ENCODE data around the gene TOB2.
"Not testable (repeated sequence)": the region's sequence is repeated elsewhere in the genome, so short reads cannot be mapped to it uniquely, and the experiment has no call there.

TOB2 gene

DNA sequence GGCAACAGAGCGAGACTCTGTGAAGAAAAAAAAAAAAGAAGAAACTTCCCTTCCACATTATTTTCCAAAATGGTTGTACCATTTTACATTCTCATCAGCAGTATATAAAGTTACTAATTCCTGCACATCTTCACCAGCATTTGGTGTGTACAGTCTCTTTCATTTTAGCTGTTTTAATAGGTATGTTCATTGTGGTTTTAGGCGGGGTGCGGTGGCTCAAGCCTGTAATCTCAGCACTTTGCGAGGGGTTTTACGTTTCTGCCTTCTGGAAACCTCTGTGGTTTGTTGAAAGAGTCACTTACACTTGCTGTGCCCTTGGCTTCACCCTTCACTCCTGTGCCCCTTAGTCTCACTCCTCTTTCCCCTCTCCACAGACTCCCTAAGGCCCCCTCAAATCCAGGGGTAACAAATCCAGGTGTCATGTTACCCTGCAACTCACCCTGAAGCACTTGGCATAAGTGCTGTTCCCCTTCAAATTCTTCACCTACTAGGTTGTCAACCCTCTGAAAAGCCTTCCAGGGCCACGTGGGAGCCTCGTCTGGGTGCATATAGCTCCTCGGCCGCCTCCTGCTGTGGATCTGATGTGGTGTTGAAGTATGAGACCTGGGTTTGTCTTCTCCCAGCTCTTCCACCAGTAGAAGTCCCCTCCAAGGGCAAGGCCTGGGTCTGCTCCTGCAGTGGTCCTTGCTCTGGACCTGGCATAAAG lies 20.8 kb downstream of the TOB2 start:
- no peak for DNase-seq

DNA sequence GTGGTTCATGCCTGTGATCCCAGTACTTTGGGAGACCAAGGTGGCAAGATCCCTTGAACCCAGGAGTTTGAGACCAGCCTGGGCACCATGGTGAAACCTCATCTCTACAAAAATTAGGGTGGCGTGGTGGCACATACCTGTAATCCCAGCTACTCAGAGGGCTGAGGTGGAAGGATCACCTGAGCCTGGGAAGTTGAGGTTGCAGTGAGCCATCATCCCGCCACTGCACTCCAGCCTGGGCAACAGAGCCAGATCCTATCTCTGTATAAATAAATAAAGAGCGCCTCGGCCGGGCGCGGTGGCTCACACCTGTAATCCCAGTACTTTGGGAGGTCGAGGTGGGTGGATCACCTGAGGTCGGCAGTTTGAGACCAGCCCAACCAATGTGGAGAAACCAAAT lies 27.9 kb downstream of the TOB2 start:
- DNase-seq: no peak

DNA sequence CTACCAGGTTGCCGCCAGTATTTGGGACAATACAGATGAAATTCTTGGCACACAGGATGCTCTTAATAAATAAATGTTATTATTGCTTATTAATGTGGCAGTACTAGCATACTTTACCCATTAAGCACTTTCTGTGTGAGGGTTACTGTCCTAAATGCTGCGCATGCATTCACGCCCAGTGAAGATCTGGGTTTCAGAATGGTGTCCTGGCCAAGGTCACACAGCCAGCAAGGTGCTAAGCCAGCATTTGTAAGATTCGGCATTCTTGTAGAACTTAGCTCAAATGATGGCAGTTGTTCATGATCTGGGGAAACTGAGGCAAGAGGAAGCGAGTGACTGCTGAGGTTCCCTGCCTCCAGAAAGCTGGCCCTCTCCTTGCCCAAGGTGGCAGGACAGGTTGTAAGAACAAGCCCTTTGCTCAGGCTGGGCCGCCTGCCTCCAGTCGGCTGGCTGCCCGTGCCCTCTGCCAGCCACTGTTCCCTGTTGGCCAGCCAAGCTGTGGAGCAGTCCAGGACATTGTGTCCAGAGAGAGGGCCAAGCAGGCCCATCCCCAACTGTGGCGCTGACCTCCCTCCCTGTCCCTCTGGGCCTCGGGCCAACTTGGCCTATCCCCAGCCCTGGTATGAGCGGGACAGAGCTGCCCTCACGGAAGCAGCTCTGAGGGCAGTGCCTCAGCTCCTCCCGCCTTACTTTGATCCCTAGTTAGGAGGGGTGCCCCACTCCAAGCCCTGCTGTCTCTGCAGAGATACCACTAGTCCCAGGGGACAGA lies 28.8 kb downstream of the TOB2 start:
- DNase-seq: no peak

DNA sequence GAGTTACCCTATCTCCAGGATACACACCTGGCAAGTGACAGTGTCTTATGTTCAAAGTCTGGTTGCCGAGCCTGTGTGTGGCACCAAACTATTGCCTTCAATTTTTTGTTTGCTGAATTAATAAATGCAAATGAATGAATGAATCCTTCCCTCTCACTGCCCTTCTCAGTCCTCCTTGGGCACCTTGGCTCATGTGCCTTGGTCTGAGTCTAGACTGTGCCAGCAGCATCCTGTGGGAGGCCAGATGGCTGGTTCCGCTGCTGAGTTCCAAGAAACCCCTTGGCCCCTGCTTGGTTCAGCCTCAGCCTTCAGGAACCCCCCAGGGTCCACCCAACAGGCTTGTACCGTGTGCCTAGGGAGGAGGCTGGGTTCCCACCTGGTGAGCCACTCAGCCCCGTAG lies 31.0 kb downstream of the TOB2 start:
- DNase-seq: no peak

DNA sequence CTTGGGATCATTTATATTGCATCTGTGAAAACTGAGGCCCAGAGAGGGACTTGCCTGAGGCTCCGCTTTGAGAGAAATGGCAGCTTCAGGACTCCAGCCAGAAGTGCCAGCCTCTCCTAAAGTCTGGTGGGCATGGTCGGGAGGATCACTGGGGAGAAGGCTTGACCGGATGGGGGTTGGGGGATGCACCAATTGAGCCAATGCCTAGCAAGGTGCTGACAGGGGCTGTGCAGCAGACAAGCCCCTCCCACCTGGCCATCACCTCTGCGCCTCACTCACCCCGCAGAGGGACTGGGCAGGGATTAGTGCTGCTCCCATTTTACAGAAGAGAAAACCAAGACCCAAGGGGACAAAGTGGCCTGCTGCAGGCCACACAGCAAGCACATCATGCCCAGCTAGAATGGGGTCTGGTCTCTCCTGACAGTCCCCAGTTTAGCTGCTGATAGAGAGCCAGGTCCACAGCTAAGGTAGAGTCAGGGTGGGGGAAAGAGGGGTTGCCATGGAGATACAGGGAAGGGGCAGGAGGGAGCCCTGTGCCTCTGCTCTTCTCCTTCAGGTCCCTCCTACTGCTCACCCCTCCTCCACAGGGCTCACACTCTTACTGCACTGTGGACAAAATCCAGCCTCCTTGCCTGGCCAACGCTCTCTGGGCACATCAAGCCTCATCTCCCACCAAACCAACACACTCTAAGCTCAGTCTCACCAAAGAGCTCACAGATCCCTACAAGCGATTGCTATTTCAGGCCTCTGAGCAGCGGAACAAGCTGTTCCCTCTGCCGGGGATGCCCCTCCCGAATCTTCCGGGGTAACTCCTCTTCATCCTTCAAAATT lies 35.4 kb downstream of the TOB2 start:
- no peak for DNase-seq

DNA sequence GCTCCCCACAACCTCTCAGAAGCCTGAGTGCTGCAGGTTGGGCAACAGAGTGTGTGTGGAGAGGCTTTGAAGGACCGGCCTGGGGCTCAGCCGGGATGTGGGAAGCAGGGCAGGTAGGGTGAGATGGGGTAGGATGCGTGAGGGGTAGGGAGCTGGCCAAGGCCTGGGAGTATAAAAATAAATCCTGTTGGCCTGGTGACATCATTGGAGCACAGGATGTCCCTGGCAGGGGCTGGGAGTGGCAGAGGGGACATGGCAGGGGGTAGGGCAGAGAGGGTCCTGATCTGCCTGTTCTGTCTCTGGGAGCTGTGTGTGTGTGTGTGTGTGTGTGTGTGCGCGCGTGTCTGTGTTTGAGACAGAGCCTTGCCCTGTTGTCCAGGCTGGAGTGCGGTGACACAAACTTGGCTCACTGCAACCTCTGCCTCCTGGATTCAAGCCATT lies 36.3 kb downstream of the TOB2 start:
- no peak for DNase-seq

DNA sequence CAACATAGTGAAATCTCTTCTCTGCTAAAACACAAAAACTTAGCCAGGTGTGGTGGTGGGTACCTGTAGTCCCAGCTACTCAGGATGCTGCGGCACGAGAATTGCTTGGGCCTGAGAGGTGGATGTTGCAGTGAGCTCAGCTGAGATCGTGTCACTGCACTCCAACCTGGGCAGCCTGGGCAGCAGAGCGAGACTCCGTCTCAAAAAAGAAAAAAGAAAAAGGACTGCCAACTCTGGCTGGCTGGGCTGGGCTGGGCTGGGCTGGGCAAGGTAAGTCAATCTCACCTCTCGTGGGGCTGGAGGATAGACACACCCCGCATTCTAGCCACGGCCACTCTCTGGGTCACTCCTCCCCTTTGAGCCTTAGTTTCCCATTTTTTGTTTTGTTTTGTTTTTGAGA lies 37.9 kb downstream of the TOB2 start:
- DNase-seq: no peak

DNA sequence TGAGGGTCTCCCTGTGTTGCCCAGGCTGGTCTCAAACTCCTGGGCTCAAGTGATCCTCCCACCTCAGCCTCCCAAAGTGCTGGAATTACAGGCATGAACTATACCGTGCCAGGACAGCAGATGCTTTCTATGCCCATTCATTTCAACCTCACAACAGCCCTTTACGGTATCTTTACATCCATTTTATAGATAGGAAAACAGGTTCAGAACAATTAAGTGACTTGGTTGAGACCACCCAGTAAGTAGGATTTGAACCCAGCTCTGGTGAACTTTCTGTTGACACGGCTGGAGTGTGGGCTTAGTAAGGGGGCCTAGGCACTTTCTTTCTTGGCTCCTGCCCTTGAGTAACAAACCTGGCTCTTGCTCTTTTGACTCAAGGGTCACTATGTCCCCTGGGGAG lies 39.2 kb downstream of the TOB2 start:
- DNase-seq: no peak

DNA sequence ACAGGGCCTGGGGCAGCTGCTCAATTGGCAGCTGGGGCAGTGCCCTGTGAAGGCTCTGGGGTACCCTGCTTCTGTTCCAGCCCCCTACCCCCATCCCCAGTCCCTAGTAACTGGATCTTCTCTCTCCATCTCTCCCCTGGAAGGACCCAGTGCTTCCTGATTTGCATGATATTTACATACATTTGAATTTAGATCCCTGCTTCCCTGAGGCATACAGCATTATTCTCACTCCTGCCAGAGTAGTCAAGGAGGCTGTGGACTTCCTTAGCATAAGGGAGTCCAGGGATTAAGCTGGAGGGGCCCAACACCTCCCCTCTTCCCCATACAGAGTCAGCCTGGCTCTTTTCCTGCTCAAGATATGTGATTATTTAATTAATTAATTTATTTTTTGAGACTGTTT lies 40.2 kb downstream of the TOB2 start:
- no peak for DNase-seq

DNA sequence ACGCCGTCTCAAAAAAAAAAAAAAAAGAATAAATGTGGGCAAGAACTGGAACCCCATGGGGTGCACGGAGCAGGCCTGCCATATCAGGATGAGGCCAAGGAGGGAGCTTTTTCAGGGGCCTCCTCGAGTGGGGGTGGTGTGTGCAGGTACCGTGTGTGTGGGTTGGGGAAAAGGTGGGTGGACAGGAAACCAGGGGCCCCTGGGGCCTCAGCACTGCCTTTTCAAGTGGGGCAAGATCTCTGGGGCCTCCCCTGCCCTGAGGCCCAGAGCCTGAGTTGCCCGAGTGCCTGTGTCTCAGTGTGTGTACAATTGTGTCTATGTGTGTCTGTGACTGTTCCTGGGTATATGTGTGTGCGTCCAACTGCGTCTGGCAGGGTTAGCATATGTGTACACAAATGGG lies 41.0 kb downstream of the TOB2 start:
- no peak for DNase-seq

DNA sequence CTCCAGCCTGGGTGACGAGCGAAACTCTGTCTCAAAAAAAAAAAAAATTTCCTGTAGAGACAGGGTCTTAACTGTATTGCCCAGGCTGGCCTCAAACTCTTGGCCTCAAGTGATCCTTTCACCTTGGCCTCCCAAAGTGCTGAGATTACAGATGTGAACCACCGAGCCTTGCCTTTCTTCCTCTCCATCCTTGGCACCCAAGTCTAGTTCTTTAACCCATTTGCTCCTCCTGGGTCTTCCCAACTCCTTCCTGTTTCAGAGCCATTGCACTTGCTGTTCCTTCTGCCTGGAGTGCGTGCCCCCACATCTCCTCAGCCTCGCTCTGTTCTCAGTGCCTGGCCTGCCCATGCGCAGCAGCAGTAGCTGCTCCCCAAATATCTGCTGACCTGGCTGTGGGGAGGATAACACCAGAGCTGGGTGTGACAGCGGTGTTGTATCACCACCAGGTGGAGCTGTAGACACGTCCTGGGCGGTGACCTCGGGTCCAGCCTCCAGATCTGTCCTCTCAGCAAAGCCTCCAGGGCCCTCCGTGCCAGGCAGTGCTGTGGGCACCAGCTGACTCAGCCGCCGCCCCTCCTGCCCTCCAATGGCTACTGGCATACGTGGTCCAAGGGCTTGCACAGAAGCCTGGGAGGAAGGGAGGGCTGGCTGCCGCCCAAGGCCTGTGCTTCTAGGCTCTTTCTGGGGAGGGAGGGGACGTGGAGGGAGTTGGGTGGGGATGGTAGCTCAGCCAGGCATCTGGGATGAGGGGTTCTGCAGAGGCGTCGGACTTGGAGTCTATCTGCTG lies 42.9 kb downstream of the TOB2 start:
- DNase-seq: peak; percentile 81

DNA sequence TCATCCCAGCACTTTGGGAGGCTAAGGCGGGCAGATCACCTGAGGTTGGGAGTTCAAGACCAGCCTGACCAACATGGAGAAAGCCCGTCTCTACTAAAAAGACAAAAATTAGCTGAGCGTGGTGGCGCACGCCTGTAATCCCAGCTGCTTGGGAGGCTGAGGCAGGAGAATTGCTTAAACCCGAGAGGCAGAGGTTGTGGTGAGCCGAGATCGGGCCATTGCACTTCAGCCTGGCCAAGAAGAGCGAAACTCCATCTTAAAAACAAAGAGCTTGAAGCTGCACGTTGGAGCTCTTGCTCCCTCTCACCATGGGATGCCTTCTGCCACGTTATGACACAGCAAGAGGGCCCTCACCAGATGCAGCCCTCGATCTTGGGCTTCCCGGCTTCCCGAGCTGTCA lies 43.8 kb downstream of the TOB2 start:
- not testable (repeated sequence) for DNase-seq

DNA sequence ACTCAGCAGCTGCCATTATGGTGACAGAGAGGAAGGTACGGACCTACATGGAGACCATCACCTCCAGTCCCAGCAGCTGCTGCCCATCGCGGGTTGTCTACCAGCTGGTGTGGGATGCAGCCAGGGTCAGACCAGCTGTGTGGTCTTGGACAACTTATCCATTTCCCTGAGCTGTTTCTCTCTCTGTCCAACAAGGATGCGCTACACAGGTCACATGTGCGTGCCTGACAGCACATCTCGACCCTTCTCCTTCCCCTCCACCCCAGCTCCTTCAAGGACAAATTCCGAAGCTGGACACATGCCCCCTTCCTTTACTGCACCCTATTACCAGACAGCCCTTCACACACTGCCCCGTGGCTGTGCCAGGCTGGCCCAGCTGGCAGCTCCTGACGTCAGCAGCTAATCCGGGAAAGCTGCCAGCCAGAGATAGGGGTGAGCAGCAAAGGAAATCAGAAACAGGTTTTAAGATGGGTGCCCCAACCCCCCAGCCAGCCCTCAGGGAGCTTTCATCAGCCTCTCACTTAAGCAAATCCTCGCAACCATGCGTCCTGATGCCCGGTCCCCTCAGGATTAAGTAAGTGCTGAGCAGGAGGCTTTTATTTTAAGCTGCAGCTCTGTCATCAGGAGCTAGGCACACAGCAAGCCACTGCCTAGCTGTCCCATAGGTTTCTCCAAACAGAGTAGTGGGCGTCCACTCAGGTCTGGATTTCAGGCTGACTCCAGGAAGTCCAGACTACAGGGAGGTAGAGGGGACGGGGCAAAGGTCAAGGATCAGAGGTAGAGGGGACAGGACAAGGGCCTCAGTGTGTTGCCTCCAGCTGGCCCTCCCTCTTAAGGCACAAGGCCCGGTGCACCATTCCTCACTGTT lies 44.6 kb downstream of the TOB2 start:
- peak; percentile 76 for DNase-seq

DNA sequence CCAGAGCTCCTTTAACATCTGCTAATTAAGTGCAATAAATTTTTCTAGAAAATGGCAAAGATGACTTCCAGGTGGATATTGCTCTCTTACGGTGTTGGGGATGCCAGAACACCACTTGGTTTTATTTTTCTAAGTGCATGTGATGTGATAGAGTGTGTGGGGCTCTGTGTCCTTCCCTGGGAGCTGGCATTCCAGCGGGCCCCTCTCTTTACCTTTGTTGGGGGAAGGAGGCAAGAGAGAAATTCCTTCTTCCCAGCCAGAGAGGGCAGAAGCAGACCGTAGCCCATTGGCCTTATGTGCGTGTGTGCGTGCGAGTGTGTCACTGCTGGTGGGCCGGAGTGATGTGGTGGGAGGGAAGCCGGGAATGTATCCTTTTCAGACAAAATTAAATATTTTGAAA lies 47.7 kb downstream of the TOB2 start:
- DNase-seq: no peak

DNA sequence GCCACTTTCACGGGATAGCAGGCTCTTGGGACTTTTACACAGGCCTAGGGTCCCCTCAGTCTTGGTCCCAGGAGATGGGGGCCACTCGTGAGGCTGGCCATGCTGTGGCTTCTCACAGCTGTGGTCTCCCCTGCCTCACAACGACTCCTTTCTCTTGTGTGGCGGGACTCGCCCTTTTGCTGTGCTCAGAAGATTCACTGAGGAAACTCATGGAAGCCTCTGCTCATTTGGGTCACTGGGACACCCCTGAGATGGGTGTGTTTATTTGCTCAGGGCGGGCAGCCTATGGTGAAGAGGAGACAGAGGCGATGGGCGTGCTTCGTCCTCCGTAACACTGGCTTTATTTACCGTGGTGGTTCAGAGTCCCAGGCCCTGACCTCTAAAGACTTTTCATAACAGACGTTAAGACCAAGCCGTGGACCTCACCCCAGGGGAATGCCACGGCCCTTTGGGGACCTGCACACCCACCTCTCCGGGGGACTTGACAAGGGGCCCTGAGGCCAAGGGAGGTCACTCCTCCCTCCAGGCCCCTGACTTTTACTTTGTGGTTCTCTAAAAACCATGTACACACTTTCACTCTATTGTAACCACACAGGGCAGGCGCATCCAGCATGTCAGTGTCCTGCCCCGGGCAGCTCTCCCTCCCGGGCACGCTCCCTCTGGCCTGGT lies 49.3 kb downstream of the TOB2 start:
- no peak for DNase-seq

DNA sequence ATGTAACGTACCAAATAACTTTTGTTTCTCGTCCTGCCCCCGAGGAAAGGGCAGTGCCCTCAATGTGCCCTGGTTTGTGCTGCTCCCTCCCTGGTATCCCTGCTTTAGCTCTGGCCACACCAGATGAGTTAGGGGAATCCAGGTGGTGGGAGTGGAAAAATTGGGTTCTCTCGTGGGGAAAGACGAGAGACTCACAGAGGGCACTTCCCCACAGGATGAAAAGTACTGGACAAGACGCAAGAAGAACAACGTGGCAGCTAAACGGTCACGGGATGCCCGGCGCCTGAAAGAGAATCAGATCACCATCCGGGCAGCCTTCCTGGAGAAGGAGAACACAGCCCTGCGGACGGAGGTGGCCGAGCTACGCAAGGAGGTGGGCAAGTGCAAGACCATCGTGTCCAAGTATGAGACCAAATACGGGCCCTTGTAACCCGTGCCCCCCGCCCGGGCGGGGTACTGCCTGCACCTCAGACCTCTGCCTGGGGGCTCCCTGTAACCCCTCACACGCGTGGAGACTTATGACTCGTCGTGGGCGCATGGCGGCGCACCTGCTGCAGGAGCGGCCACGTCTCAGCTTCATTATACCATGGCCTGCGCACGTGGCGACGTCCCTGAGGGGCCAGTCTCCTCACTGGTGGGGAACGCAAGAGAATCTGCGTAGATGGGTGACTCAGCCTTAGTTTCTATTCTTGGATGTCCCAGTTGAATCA lies 50.9 kb downstream of the TOB2 start:
- DNase-seq: no peak

DNA sequence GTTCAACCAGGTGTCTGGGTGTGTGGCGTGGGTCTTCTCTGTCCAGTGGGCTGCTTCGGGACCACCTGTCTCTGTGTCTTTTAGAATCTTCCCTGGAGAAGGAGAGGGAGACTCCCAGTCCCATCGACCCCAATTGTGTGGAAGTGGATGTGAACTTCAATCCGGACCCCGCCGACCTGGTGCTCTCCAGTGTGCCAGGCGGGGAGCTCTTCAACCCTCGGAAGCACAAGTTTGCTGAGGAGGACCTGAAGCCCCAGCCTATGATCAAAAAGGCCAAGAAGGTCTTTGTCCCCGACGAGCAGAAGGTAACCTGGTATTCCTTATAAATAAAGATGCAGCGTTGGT lies 52.6 kb downstream of the TOB2 start:
- DNase-seq: no peak

DNA sequence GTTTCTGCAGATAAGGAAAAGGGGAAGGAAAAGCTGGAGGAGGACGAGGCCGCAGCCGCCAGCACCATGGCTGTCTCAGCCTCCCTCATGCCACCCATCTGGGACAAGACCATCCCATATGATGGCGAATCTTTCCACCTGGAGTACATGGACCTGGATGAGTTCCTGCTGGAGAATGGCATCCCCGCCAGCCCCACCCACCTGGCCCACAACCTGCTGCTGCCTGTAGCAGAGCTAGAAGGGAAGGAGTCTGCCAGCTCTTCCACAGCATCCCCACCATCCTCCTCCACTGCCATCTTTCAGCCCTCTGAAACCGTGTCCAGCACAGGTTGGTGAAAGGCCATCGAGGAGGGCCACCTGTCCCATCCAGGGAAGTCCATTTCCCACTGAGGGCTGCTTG lies 59.3 kb downstream of the TOB2 start:
- DNase-seq: no peak

DNA sequence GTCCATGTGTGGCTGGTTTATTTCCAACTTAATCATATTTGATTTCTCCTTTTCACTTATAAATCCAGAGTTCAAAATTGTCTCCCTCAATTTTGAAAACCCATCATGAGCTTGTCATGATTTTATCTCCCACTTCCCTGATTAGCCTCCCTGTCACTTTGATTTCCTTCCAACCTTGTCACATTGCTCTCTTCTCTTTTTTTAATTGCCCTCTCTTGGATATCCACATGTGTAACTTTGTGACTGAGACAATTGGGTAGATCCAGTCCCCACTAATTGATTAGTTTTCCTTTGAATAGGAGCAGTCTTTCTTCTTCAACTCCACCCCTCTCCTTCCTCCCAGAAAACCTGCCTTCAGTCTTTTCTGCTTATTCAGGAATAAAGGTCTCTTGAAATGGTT lies 62.5 kb downstream of the TOB2 start:
- DNase-seq: no peak

Measured in SHP77 treated with DMSO at 0.1 percent for 48 hours (cell line).